OCI-LY7 (cell line): ENCODE results near the gene DDAH2. TPM values are rescaled to one million over a fixed set of nuclear protein-coding genes. Genes with fewer than 3 reads are reported as not detected.

Experiments used
- BruUV-seq: library from RNA; stranded (reverse); fragments of 400-500 nt; replicated peaks from 2 replicates; lab custom pipeline; 2021; lab: Mats Ljungman, UMichigan
- CTCF ChIA-PET: fragments of 300-600 bp; sonication (Branson Sonifier 250); formaldehyde crosslinking; loops from one replicate; lab custom pipeline; 2022; ENCODE audit warnings: antibody characterized with exemption; ENCODE audit not compliant: unreplicated experiment; lab: Charles Lee
- POLR2A ChIA-PET: fragments of 300-600 bp; sonication (Branson Sonifier 250); formaldehyde crosslinking; loops from one replicate; lab custom pipeline; 2022; ENCODE audit warnings: antibody characterized with exemption; lab: Charles Lee
- DNase-seq: peaks from one replicate; pipeline ENCODE4 v3.0.0-alpha.2; 2015; ENCODE audit warnings: low spot score
- H2AFZ ChIP-seq: fragments of 200-600 bp; sonication (generic), shearing (Covaris generic); 2 replicates; pipeline ENCODE4 v1.6.1; 2014; ENCODE audit warnings: mild to moderate bottlenecking, antibody characterized with exemption, low read length, moderate library complexity
- H3K27ac ChIP-seq: fragments of 200-600 bp; sonication (generic); 2 replicates; pipeline ENCODE4 v1.5.1; 2014; ENCODE audit warnings: mixed run types, low read depth, mild to moderate bottlenecking, moderate library complexity, low read length, inconsistent platforms; ENCODE audit not compliant: poor library complexity, severe bottlenecking
- H3K36me3 ChIP-seq: fragments of 200-600 bp; sonication (generic); 2 replicates; pipeline ENCODE4 v1.6.1; 2014; ENCODE audit warnings: mild to moderate bottlenecking, antibody characterized with exemption, low read length, moderate library complexity, mixed read lengths; ENCODE audit not compliant: insufficient read depth
- H3K4me1 ChIP-seq: fragments of 200-600 bp; sonication (generic); 2 replicates; pipeline ENCODE4 v1.5.1; 2014; ENCODE audit warnings: mild to moderate bottlenecking, low read length; ENCODE audit not compliant: insufficient read depth, poor library complexity, severe bottlenecking
- H3K4me2 ChIP-seq: fragments of 200-600 bp; sonication (generic); 2 replicates; pipeline ENCODE4 v1.6.1; 2014; ENCODE audit warnings: mild to moderate bottlenecking, low read length
- H3K4me3 ChIP-seq: fragments of 200-600 bp; sonication (generic); 2 replicates; pipeline ENCODE4 v1.5.1; 2014; ENCODE audit warnings: mild to moderate bottlenecking, low read depth, low read length; ENCODE audit not compliant: poor library complexity, severe bottlenecking
- H3K79me2 ChIP-seq: fragments of 200-600 bp; sonication (generic); 2 replicates; pipeline ENCODE4 v1.6.1; 2016; ENCODE audit warnings: low read depth, mild to moderate bottlenecking, low read length, moderate library complexity, mixed read lengths; ENCODE audit not compliant: insufficient read depth
- H3K9me2 ChIP-seq: fragments of 200-600 bp; sonication (generic); 2 replicates; pipeline ENCODE4 v1.6.1; 2016; ENCODE audit warnings: mild to moderate bottlenecking, low read length, mixed read lengths; ENCODE audit not compliant: insufficient read depth
- H3K9me3 ChIP-seq: fragments of 200-600 bp; sonication (generic); 2 replicates; pipeline ENCODE4 v1.6.1; 2014; ENCODE audit warnings: mild to moderate bottlenecking, mixed run types, low read length, mixed read lengths
- H4K20me1 ChIP-seq: fragments of 200-600 bp; sonication (generic); 2 replicates; pipeline ENCODE4 v1.6.1; 2014; ENCODE audit warnings: mild to moderate bottlenecking, antibody characterized with exemption, low read length, moderate library complexity, mixed read lengths; ENCODE audit not compliant: insufficient read depth
- EZH2phosphoT487 ChIP-seq: fragments of 200-600 bp; sonication (generic); IDR thresholded peaks from 2 replicates; pipeline ENCODE4 v1.6.1; 2018; ENCODE audit warnings: low read depth, borderline replicate concordance, mild to moderate bottlenecking, mixed run types, antibody characterized with exemption, low read length, moderate library complexity, mixed read lengths
- intact Hi-C: fragments of 100-400 bp; cut with micrococcal nuclease; formaldehyde crosslinking; loops from one replicate; pipeline ENCODE4 v1.10.0; 2022; ENCODE audit not compliant: unreplicated experiment
- total RNA-seq, 2 experiments: library from RNA; depleted of rRNA in 1 of 2; stranded (reverse); fragments of >200 nt in 1 of 2; shearing (Covaris generic) in 1 of 2; gene quantifications; 2 replicates each; pipeline ENCODE4 v1.2.3, GENCODE V29; 2014 to 2022
- TF ChIP-seq, protein P1 (sequence below): fragments of 200-600 bp; sonication (generic); conservative IDR thresholded peaks from 2 replicates; pipeline ENCODE4 v1.5.1; 2014; ENCODE audit warnings: mild to moderate bottlenecking, antibody characterized with exemption, low read length, moderate library complexity, mixed read lengths

The DDAH2 gene
- total RNA-seq, 2 experiments from 2014 or later: 14.0 to 20.4 TPM

DNA sequence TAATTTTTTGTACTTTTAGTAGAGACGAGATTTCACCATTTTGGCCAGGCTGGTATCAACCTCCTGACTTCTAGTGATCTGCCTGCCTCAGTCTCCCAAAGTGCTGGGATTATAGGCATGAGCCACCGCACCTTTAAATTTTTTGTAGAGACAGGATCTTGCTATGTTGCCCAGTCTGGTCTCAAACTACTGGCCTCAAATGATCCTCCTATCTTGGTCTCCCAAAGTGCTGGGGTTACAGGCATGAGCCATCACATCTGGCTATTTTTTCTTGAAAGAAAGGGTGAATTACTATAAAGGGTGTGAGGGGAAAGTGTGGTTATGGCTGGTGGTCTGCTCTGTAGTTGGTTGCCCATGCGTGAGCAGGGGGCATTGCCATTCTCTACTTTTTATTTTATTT, 20.9 kb downstream of the DDAH2 start:
- no peak overlapping the region for H3K4me3 ChIP-seq
- intact Hi-C loops: loop anchor here (10.0 kb wide), 1 partner anchor 247 kb away; the partner anchor contains the start of genes NELFE and SKIC2
- no peaks in the 10 kb centered on the region for H3K36me3 ChIP-seq
- no peak overlapping the region for H3K4me2 ChIP-seq
- CTCF ChIA-PET: no interaction called here
- H3K27ac ChIP-seq: no peak overlapping the region
- no peaks in the 10 kb centered on the region for H3K9me3 ChIP-seq
- no peak overlapping the region for H2AFZ ChIP-seq
- no peak for DNase-seq
- no peaks in the 10 kb centered on the region for H4K20me1 ChIP-seq
- BruUV-seq: no TSS peak
- H3K79me2 ChIP-seq: no peaks in the 10 kb centered on the region
- TF ChIP-seq, protein P1, sequence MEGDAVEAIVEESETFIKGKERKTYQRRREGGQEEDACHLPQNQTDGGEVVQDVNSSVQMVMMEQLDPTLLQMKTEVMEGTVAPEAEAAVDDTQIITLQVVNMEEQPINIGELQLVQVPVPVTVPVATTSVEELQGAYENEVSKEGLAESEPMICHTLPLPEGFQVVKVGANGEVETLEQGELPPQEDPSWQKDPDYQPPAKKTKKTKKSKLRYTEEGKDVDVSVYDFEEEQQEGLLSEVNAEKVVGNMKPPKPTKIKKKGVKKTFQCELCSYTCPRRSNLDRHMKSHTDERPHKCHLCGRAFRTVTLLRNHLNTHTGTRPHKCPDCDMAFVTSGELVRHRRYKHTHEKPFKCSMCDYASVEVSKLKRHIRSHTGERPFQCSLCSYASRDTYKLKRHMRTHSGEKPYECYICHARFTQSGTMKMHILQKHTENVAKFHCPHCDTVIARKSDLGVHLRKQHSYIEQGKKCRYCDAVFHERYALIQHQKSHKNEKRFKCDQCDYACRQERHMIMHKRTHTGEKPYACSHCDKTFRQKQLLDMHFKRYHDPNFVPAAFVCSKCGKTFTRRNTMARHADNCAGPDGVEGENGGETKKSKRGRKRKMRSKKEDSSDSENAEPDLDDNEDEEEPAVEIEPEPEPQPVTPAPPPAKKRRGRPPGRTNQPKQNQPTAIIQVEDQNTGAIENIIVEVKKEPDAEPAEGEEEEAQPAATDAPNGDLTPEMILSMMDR: no peak
- no peak for TF ChIP-seq EZH2phosphoT487
- H3K4me1 ChIP-seq: peaks cover 16% of the 10 kb centered on the region
- POLR2A ChIA-PET: interaction anchor here (0.6 to 0.7 kb wide), 2 partner anchors 27 to 45 kb away, joined by 3 read pairs; no protein-coding TSS in a partner anchor
- H3K9me2 ChIP-seq: no peaks in the 10 kb centered on the region

DNA sequence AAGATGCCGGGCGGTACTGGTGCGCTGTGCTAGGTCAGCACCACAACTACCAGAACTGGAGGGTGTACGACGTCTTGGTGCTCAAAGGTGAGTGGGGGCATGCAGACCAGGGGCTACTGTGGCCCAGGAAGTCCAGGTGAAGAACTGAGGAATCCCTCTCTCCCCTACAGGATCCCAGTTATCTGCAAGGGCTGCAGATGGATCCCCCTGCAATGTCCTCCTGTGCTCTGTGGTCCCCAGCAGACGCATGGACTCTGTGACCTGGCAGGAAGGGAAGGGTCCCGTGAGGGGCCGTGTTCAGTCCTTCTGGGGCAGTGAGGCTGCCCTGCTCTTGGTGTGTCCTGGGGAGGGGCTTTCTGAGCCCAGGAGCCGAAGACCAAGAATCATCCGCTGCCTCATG, 21.4 kb downstream of the DDAH2 start:
- POLR2A ChIA-PET: no interaction called here
- H3K4me3 ChIP-seq: no peak overlapping the region
- CTCF ChIA-PET: no interaction called here

DNA sequence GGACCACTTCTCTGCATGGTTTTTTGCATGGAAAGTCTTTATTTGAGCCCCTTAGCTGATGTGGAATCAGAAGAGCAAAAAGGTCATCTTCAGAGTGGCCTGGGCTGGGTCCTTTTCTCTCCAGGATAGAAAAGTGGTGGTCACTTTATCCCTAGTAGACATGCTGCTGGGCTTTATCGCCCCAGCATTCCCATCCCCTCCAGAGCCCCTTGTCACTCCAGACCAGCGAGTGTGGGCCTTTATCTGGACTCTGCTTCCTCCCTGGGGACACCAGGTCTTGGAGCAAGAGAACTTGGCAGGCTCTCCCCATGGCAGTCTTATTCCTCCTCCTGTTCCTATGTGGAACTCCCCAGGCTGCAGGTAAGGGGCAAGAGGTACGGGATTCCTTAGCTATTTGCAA, 22.5 kb downstream of the DDAH2 start, which contains the start of gene LY6G6F:
Gene LY6G6F, plus strand, starts transcription at position 268 of the 400 bp plus-strand sequence. Its CDS starts 41 bp downstream, at position 309.
- TF ChIP-seq EZH2phosphoT487: no peak
- TF ChIP-seq, protein P1: no peak
- no peaks in the 10 kb centered on the region for H3K9me3 ChIP-seq
- intact Hi-C loops: loop anchor here (10.0 kb wide), 1 partner anchor 248 kb away; the partner anchor contains the start of genes NELFE and SKIC2
- no peak within 1 kb of the TSS for H2AFZ ChIP-seq
- H4K20me1 ChIP-seq: no peaks in the 10 kb centered on the region
- no peak within 1 kb of the TSS for H3K4me3 ChIP-seq
- DNase-seq: no peak
- POLR2A ChIA-PET: no interaction called here
- peaks cover 11% of the 10 kb centered on the region; the same call in 1 of the 2 replicates for H3K79me2 ChIP-seq
- H3K36me3 ChIP-seq: no peaks in the 10 kb centered on the region
- peaks cover 22% of the 10 kb centered on the region for H3K4me1 ChIP-seq
- no peak within 1 kb of the TSS for H3K4me2 ChIP-seq
- H3K27ac ChIP-seq: no peak within 1 kb of the TSS
- no TSS peak for BruUV-seq
- H3K9me2 ChIP-seq: no peaks in the 10 kb centered on the region
- CTCF ChIA-PET: no interaction called here

More for the DNA sequence above, 21.4 kb downstream of the DDAH2 start:
- intact Hi-C loops: loop anchor here (10.0 kb wide), 1 partner anchor 247 kb away; the partner anchor contains the start of genes NELFE and SKIC2
- H3K36me3 ChIP-seq: no peaks in the 10 kb centered on the region
- BruUV-seq: no TSS peak
- no peak overlapping the region for H2AFZ ChIP-seq
- no peak overlapping the region for H3K27ac ChIP-seq
- no peaks in the 10 kb centered on the region for H3K9me3 ChIP-seq
- H3K4me2 ChIP-seq: no peak overlapping the region
- no peaks in the 10 kb centered on the region for H4K20me1 ChIP-seq
- no peak for DNase-seq
- no peaks in the 10 kb centered on the region for H3K9me2 ChIP-seq
- TF ChIP-seq, protein P1: no peak
- no peak for TF ChIP-seq EZH2phosphoT487
- peaks cover 16% of the 10 kb centered on the region for H3K4me1 ChIP-seq
- peaks cover 1% of the 10 kb centered on the region; the same call in 1 of the 2 replicates for H3K79me2 ChIP-seq
